Gastrocnemius medialis (tissue), 4 donors: Measurements from ENCODE around the gene ZKSCAN5.

Experiments
- CTCF ChIP-seq, 5 experiments: fragments of 450-650 bp in 3 of 5; fragments of 200-600 bp in 2 of 5; sonication (generic) in 2 of 5; IDR thresholded peaks in 4 of 5; conservative IDR thresholded peaks in 1 of 5; 1 replicate in 4 of 5; 2 replicates in 1 of 5; pipeline ENCODE4 v1.5.1; 2016 to 2019; ENCODE audit warnings: antibody characterized with exemption in 5 of 5, mild to moderate bottlenecking in 3 of 5, moderate library complexity in 3 of 5
- POLR2A ChIP-seq, 2 donors: fragments of 450-650 bp; IDR thresholded peaks; one replicate each; pipeline ENCODE4 v1.6.1; 2017; ENCODE audit warnings: antibody characterized with exemption in 2 of 2, mild to moderate bottlenecking in 2 of 2, moderate library complexity in 2 of 2

GRCh38 chr7:99563650-99564049 lies 59.2 kb downstream of the ZKSCAN5 start:
- TF ChIP-seq CTCF (IDR thresholded peaks at IDR 0.05 in 4 of 5, conservative IDR thresholded peaks at IDR 0.05 in 1 of 5): no peak
- TF ChIP-seq POLR2A (IDR thresholded peaks at IDR 0.05): no peak
